Activated CD4-positive, alpha-beta T cell treated with anti-CD3 and anti-CD28 coated beads, Interleukin-2, amount 10 ng/mL, durations not matched to agents 24 days and 14 days (primary cell): Measurements from ENCODE around the gene CGRRF1. TPM values are rescaled to one million over a fixed set of nuclear protein-coding genes. Genes with fewer than 3 reads are reported as not detected.
A peak's percentile ranks its signal among the peaks of the same experiment; 100 is the strongest.

Experiments used
- DNase-seq: peaks from one replicate; pipeline ENCODE4 v3.0.0; 2022
- H3K27ac Mint-ChIP-seq: one replicate; pipeline ENCODE4 v1.8.0; 2022; ENCODE audit warnings: mild to moderate bottlenecking, mixed read lengths
- H3K27me3 Mint-ChIP-seq: one replicate; pipeline ENCODE4 v1.8.0; 2022; ENCODE audit warnings: mixed read lengths
- H3K36me3 Mint-ChIP-seq: one replicate; pipeline ENCODE4 v1.8.0; 2022; ENCODE audit warnings: low read depth, mild to moderate bottlenecking, mixed read lengths
- H3K4me1 Mint-ChIP-seq: one replicate; pipeline ENCODE4 v1.8.0; 2021; ENCODE audit warnings: mixed read lengths
- H3K4me3 Mint-ChIP-seq: one replicate; pipeline ENCODE4 v1.8.0; 2022; ENCODE audit warnings: mild to moderate bottlenecking, moderate library complexity, mixed read lengths
- H3K9me3 Mint-ChIP-seq: one replicate; pipeline ENCODE4 v1.8.0; 2021; ENCODE audit warnings: mixed read lengths
- intact Hi-C: fragments of 100-400 bp; cut with micrococcal nuclease; formaldehyde crosslinking; loops from one replicate; pipeline ENCODE4 v1.15.1; 2023
- total RNA-seq: library from RNA; stranded (reverse); gene quantifications from 2 replicates; pipeline ENCODE4 v1.2.3, GENCODE V29; 2022

The CGRRF1 gene
- total RNA-seq, 1 donor from 2014 or later: 11.9 TPM

GRCh38 chr14:54483073-54483745, 26.5 kb upstream of the CGRRF1 start:
- Mint-ChIP-seq H3K27me3 (no peaks in the 10 kb centered on the region), H3K4me1 (peaks cover 48% of the 10 kb centered on the region), H3K27ac (no peak overlapping the region), H3K9me3 (no peaks in the 10 kb centered on the region), H3K4me3 (no peak overlapping the region), H3K36me3 (peaks cover 35% of the 10 kb centered on the region)
- DNase-seq: no peak
- intact Hi-C loops: loop anchor here (10.0 kb wide), 1 partner anchor 542 kb away; the partner anchor contains the start of genes SOCS4 and WDHD1

GRCh38 chr14:54483846-54484245, 25.9 kb upstream of the CGRRF1 start:
- Mint-ChIP-seq H3K27ac (no peak overlapping the region), H3K9me3 (no peaks in the 10 kb centered on the region), H3K4me3 (no peak overlapping the region), H3K27me3 (no peaks in the 10 kb centered on the region), H3K36me3 (peaks cover 31% of the 10 kb centered on the region), H3K4me1 (peaks cover 47% of the 10 kb centered on the region)
- DNase-seq: no peak
- intact Hi-C loops: loop anchor here (10.0 kb wide), 1 partner anchor 541 kb away; the partner anchor contains the start of genes SOCS4 and WDHD1

- Mint-ChIP-seq H3K4me1 (peaks cover 57% of the 10 kb centered on the region), H3K27ac (peak overlapping the region; percentile 62), H3K4me3 (peak overlapping the region; percentile 89), H3K9me3 (no peaks in the 10 kb centered on the region), H3K27me3 (no peaks in the 10 kb centered on the region), H3K36me3 (peaks cover 28% of the 10 kb centered on the region)
- no peak for DNase-seq
- intact Hi-C loops: loop anchor here (5.0 to 10.0 kb wide), 2 partner anchors 416 to 538 kb away; partner anchors contain the start of genes GCH1, SOCS4 and WDHD1
Observed at GRCh38 chr14:54486685-54487084, 23.0 kb upstream of the CGRRF1 start.

GRCh38 chr14:54487771-54488170, 21.9 kb upstream of the CGRRF1 start:
- peak overlapping the region; percentile 80 for H3K27ac Mint-ChIP-seq
- peaks cover 55% of the 10 kb centered on the region for H3K4me1 Mint-ChIP-seq
- DNase-seq: no peak
- peak overlapping the region; percentile 89 for H3K4me3 Mint-ChIP-seq
- peaks cover under 1% of the 10 kb centered on the region for H3K27me3 Mint-ChIP-seq
- peaks cover 24% of the 10 kb centered on the region for H3K36me3 Mint-ChIP-seq
- intact Hi-C loops: loop anchor here (1.0 to 10.0 kb wide), 3 partner anchors 46 to 537 kb away; partner anchors contain the start of genes CNIH1, GCH1, SOCS4 and WDHD1
- H3K9me3 Mint-ChIP-seq: no peaks in the 10 kb centered on the region

- no peak for DNase-seq
- Mint-ChIP-seq H3K4me1 (peaks cover 50% of the 10 kb centered on the region), H3K36me3 (peaks cover 19% of the 10 kb centered on the region), H3K9me3 (no peaks in the 10 kb centered on the region), H3K27me3 (peaks cover 2% of the 10 kb centered on the region), H3K27ac (peak overlapping the region; percentile 80), H3K4me3 (peak overlapping the region; percentile 89)
- intact Hi-C loops: loop anchor here (1.0 to 10.0 kb wide), 3 partner anchors 47 to 537 kb away; partner anchors contain the start of genes CNIH1, GCH1, SOCS4 and WDHD1
Observed at GRCh38 chr14:54488318-54488645, 21.4 kb upstream of the CGRRF1 start.

GRCh38 chr14:54488646-54489317, 20.9 kb upstream of the CGRRF1 start, which contains the start of gene GMFB:
Gene GMFB (minus strand): TSS chr14:54488980. CDS start chr14:54488927, 53 bp downstream.
- peaks cover 3% of the 10 kb centered on the region for H3K27me3 Mint-ChIP-seq
- peaks cover 47% of the 10 kb centered on the region for H3K4me1 Mint-ChIP-seq
- DNase-seq: peak; percentile 96
- peaks cover 15% of the 10 kb centered on the region for H3K36me3 Mint-ChIP-seq
- H3K27ac Mint-ChIP-seq: peak within 1 kb of the TSS; percentile 86
- peak within 1 kb of the TSS; percentile 89 for H3K4me3 Mint-ChIP-seq
- intact Hi-C loops: loop anchor here (1.0 to 10.0 kb wide), 5 partner anchors 21 to 536 kb away; partner anchors contain the start of genes CDKN3, CGRRF1, CNIH1 and GCH1
- H3K9me3 Mint-ChIP-seq: no peaks in the 10 kb centered on the region

GRCh38 chr14:54489318-54489683, 20.4 kb upstream of the CGRRF1 start:
- intact Hi-C loops: loop anchor here (1.0 to 10.0 kb wide), 4 partner anchors 20 to 536 kb away; partner anchors contain the start of genes CDKN3, CGRRF1, GCH1 and SOCS4
- Mint-ChIP-seq H3K9me3 (no peaks in the 10 kb centered on the region), H3K4me3 (peak overlapping the region; percentile 89), H3K27me3 (peaks cover 3% of the 10 kb centered on the region), H3K27ac (peak overlapping the region; percentile 86), H3K36me3 (peaks cover 12% of the 10 kb centered on the region), H3K4me1 (peaks cover 45% of the 10 kb centered on the region)
- DNase-seq: no peak

- H3K4me3 Mint-ChIP-seq: peak overlapping the region; percentile 89
- H3K27me3 Mint-ChIP-seq: peaks cover 3% of the 10 kb centered on the region
- H3K4me1 Mint-ChIP-seq: peaks cover 39% of the 10 kb centered on the region
- H3K36me3 Mint-ChIP-seq: peaks cover 10% of the 10 kb centered on the region
- intact Hi-C loops: loop anchor here (1.0 to 10.0 kb wide), 4 partner anchors 19 to 535 kb away; partner anchors contain the start of genes CDKN3, CGRRF1, GCH1 and SOCS4
- H3K27ac Mint-ChIP-seq: peak overlapping the region; percentile 86
- DNase-seq: peak; percentile 53
- no peaks in the 10 kb centered on the region for H3K9me3 Mint-ChIP-seq
Observed at GRCh38 chr14:54489731-54490444, 19.8 kb upstream of the CGRRF1 start.

GRCh38 chr14:54490445-54491175, 19.1 kb upstream of the CGRRF1 start:
- Mint-ChIP-seq H3K36me3 (peaks cover 7% of the 10 kb centered on the region), H3K4me1 (peaks cover 32% of the 10 kb centered on the region), H3K9me3 (no peaks in the 10 kb centered on the region), H3K27me3 (peaks cover 3% of the 10 kb centered on the region), H3K4me3 (no peak overlapping the region), H3K27ac (no peak overlapping the region)
- intact Hi-C loops: no loop called here
- no peak for DNase-seq

- H3K27me3 Mint-ChIP-seq: peaks cover 8% of the 10 kb centered on the region
- DNase-seq: peak; percentile 53
- no peaks in the 10 kb centered on the region for H3K9me3 Mint-ChIP-seq
- no peak overlapping the region for H3K4me3 Mint-ChIP-seq
- peaks cover 13% of the 10 kb centered on the region for H3K4me1 Mint-ChIP-seq
- H3K27ac Mint-ChIP-seq: no peak overlapping the region
- intact Hi-C loops: no loop called here
- H3K36me3 Mint-ChIP-seq: peaks cover under 1% of the 10 kb centered on the region
Observed at GRCh38 chr14:54493293-54493692, 16.4 kb upstream of the CGRRF1 start.

- intact Hi-C loops: no loop called here
- H3K27me3 Mint-ChIP-seq: peaks cover 26% of the 10 kb centered on the region
- no peak overlapping the region for H3K27ac Mint-ChIP-seq
- H3K9me3 Mint-ChIP-seq: no peaks in the 10 kb centered on the region
- no peaks in the 10 kb centered on the region for H3K36me3 Mint-ChIP-seq
- no peak for DNase-seq
- H3K4me3 Mint-ChIP-seq: no peak overlapping the region
- no peaks in the 10 kb centered on the region for H3K4me1 Mint-ChIP-seq
Observed at GRCh38 chr14:54497224-54497623, 12.5 kb upstream of the CGRRF1 start.

- no peak for DNase-seq
- Mint-ChIP-seq H3K4me1 (no peaks in the 10 kb centered on the region), H3K36me3 (no peaks in the 10 kb centered on the region), H3K27ac (no peak overlapping the region), H3K27me3 (peaks cover 28% of the 10 kb centered on the region), H3K9me3 (no peaks in the 10 kb centered on the region), H3K4me3 (no peak overlapping the region)
- intact Hi-C loops: no loop called here
Observed at GRCh38 chr14:54498095-54498531, 11.6 kb upstream of the CGRRF1 start.

- no peak for DNase-seq
- Mint-ChIP-seq H3K4me1 (no peaks in the 10 kb centered on the region), H3K9me3 (no peaks in the 10 kb centered on the region), H3K27ac (no peak overlapping the region), H3K27me3 (peaks cover 27% of the 10 kb centered on the region), H3K4me3 (no peak overlapping the region), H3K36me3 (no peaks in the 10 kb centered on the region)
- intact Hi-C loops: no loop called here
Observed at GRCh38 chr14:54498579-54498978, 11.1 kb upstream of the CGRRF1 start.
